Measurements from ENCODE around the gene TCF4.

DNA sequence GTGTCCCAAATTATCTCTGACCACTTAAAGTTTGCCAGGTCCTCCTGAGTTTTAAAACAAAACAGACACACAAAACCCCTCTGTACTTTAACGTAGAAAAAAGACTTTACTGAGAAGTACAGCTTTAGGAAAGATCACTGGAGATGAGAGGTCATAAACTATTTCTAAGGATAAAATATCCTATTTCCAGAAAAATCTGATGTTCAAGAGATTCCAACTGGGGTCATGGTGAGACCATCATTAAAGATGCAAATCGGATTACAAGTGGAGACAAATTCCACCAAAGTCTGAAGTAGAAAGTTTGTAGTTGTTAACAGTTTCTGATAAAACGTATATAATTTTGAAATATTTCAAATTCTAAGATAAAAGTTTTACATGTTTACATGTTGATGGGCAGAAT is 241.6 kb downstream of the TCF4 start:
- no peak for TF ChIP-seq EZH2 (IDR thresholded peaks at IDR 0.05; ENCODE audit: insufficient read depth, low read length)
- TF ChIP-seq CTCF (IDR thresholded peaks at IDR 0.05; ENCODE audit: insufficient read depth, low read depth, low read length), result no peak
